ENCODE measurements around the gene OCA2. TPM values are rescaled to one million over a fixed set of nuclear protein-coding genes. Genes with fewer than 3 reads are reported as not detected.

The OCA2 gene
- total RNA-seq, 6 donors from 2014 or later, result 0.83 to 6.0 (median 2.0) TPM

GRCh38 chr15:27741226-27741860, 357.8 kb downstream of the OCA2 start:
- no peak for TF ChIP-seq POLR2A (IDR thresholded peaks at IDR 0.05)
- TF ChIP-seq CTCF (IDR thresholded peaks at IDR 0.05), result no peak
- no peak for TF ChIP-seq EP300 (IDR thresholded peaks at IDR 0.05)
- TF ChIP-seq POLR2AphosphoS5 (IDR thresholded peaks at IDR 0.05), result no peak
- DNase-seq (no peak), ATAC-seq (ENCODE audit: low FRiP score in 2 of 2) (no peak)
- no peak overlapping the region for H3K27ac ChIP-seq
- H3K27me3 ChIP-seq, result no peaks in the 10 kb centered on the region
- no peak overlapping the region for H3K4me3 ChIP-seq
- WGBS, 2 donors, result 72 to 77% methylated on average over 8 of the region's 8 CpGs
- no peaks in the 10 kb centered on the region for H3K4me1 ChIP-seq
- peaks cover 0 to 2% (median under 1%) of the 10 kb centered on the region in 4 donors for H3K9me3 ChIP-seq
- H3K36me3 ChIP-seq, result no peaks in the 10 kb centered on the region

GRCh38 chr15:27734785-27735495, 364.2 kb downstream of the OCA2 start:
- TF ChIP-seq EP300 (IDR thresholded peaks at IDR 0.05) (no peak), POLR2AphosphoS5 (IDR thresholded peaks at IDR 0.05) (no peak), CTCF (IDR thresholded peaks at IDR 0.05) (no peak)
- H3K27ac ChIP-seq, result no peak overlapping the region
- H3K4me1 ChIP-seq, result no peaks in the 10 kb centered on the region
- H3K36me3 ChIP-seq, result no peaks in the 10 kb centered on the region
- no peaks in the 10 kb centered on the region for H3K27me3 ChIP-seq
- ATAC-seq (ENCODE audit: low FRiP score in 2 of 2), result no peak
- peaks cover 5 to 21% (median 12%) of the 10 kb centered on the region in 4 donors for H3K9me3 ChIP-seq
- no peak overlapping the region for H3K4me3 ChIP-seq
- WGBS, 2 donors, result 86 to 93% methylated on average over 3 of the region's 3 CpGs
- DNase-seq, result no peak

- H3K27ac ChIP-seq, result no peak overlapping the region
- no peaks in the 10 kb centered on the region for H3K4me1 ChIP-seq
- WGBS, 2 donors, result 67 to 70% methylated on average over 1 of the region's 1 CpG
- no peaks in the 10 kb centered on the region for H3K27me3 ChIP-seq
- TF ChIP-seq POLR2A (IDR thresholded peaks at IDR 0.05), result no peak
- no peak for TF ChIP-seq EP300 (IDR thresholded peaks at IDR 0.05)
- TF ChIP-seq CTCF (IDR thresholded peaks at IDR 0.05), result no peak
- no peak for TF ChIP-seq POLR2AphosphoS5 (IDR thresholded peaks at IDR 0.05)
- DNase-seq (no peak), ATAC-seq (ENCODE audit: low FRiP score in 2 of 2) (no peak)
- H3K36me3 ChIP-seq, result no peaks in the 10 kb centered on the region
- H3K4me3 ChIP-seq, result no peak overlapping the region
- peaks cover 5 to 21% (median 12%) of the 10 kb centered on the region in 4 donors for H3K9me3 ChIP-seq
These were observed 367.3 kb downstream of the OCA2 start for GRCh38 chr15:27731776-27732175.

- Histone ChIP-seq H3K36me3 (no peaks in the 10 kb centered on the region), H3K27ac (no peak overlapping the region), H3K27me3 (no peaks in the 10 kb centered on the region), H3K9me3 (peaks cover 5 to 17% (median 10%) of the 10 kb centered on the region in 4 donors), H3K4me1 (no peaks in the 10 kb centered on the region), H3K4me3 (no peak overlapping the region)
- no peak for TF ChIP-seq EP300 (IDR thresholded peaks at IDR 0.05)
- TF ChIP-seq POLR2A (IDR thresholded peaks at IDR 0.05), result no peak
- TF ChIP-seq POLR2AphosphoS5 (IDR thresholded peaks at IDR 0.05), result no peak
- no peak for TF ChIP-seq CTCF (IDR thresholded peaks at IDR 0.05)
- ATAC-seq (ENCODE audit: low FRiP score in 2 of 2), result no peak
- DNase-seq, result no peak
These were observed 368.2 kb downstream of the OCA2 start for GRCh38 chr15:27730868-27731267.
